Measurements from ENCODE around the gene COL8A1.

- TF ChIP-seq CTCF (IDR thresholded peaks at IDR 0.05; ENCODE audit: insufficient read depth, low read depth, low read length) (peak; percentile 94), EZH2 (IDR thresholded peaks at IDR 0.05; ENCODE audit: insufficient read depth, low read length) (no peak)
Measured at GRCh38 chr3:99808163-99808794, 169.9 kb downstream of the COL8A1 start.
